HepG2 (cell line): ENCODE results near the gene BMERB1. TPM values are rescaled to one million over a fixed set of nuclear protein-coding genes. Genes with fewer than 3 reads are reported as not detected.

ENCODE experiments used
- ARID2 ChIP-seq: sonication (generic); formaldehyde crosslinking; IDR thresholded peaks from 2 replicates; pipeline ENCODE4 v1.8.1; 2022; ENCODE audit warnings: mild to moderate bottlenecking, missing genetic modification reagents, borderline replicate concordance
- CBX2 ChIP-seq, 2 experiments: fragments of 200-600 bp in 1 of 2; sonication (generic); formaldehyde crosslinking in 1 of 2; IDR thresholded peaks; 2 replicates each; pipeline versions ENCODE4 v1.7.0 to v1.8.1; 2018 to 2022; ENCODE audit warnings: low read depth in 2 of 2, low read length in 1 of 2, mild to moderate bottlenecking in 1 of 2, missing genetic modification reagents in 1 of 2
- ELF3 ChIP-seq: IDR thresholded peaks from 2 replicates; pipeline ENCODE4 v1.6.1; 2016; ENCODE audit warnings: missing genetic modification reagents, missing compliant biosample characterization
- MAZ ChIP-seq, 2 experiments: sonication (generic) in 1 of 2; formaldehyde crosslinking in 1 of 2; IDR thresholded peaks; 2 replicates each; pipeline versions ENCODE4 v1.5.0 to v1.6.1; 2012 to 2020; ENCODE audit warnings: low read depth in 2 of 2, mild to moderate bottlenecking in 2 of 2, borderline replicate concordance in 1 of 2, improper control_type of control experiment in 1 of 2, low read length in 1 of 2, missing genetic modification reagents in 1 of 2, moderate library complexity in 1 of 2
- RFX5 ChIP-seq: IDR thresholded peaks from 2 replicates; pipeline ENCODE4 v1.6.1; 2011; ENCODE audit warnings: low read depth, low read length, improper control_type of control experiment
- SRSF1 ChIP-seq: fragments of 200-400 bp; formaldehyde crosslinking; optimal IDR thresholded peaks from 2 replicates; pipeline ENCODE3; 2017; ENCODE audit warnings: mild to moderate bottlenecking, low read depth, low read length, moderate library complexity
- TOPORS ChIP-seq: sonication (generic); formaldehyde crosslinking; IDR thresholded peaks from 2 replicates; pipeline ENCODE4 v1.8.0; 2023; ENCODE audit warnings: mild to moderate bottlenecking, missing genetic modification reagents
- ZNF382 ChIP-seq: sonication (generic); formaldehyde crosslinking; IDR thresholded peaks from 2 replicates; pipeline ENCODE4 v1.5.0; 2020; ENCODE audit warnings: missing genetic modification reagents, mild to moderate bottlenecking, borderline replicate concordance
- ZNF468 ChIP-seq: sonication (generic); formaldehyde crosslinking; IDR thresholded peaks from 2 replicates; pipeline ENCODE4 v1.8.0; 2022; ENCODE audit warnings: mild to moderate bottlenecking, moderate library complexity, missing genetic modification reagents
- ZNF589 ChIP-seq: sonication (generic); formaldehyde crosslinking; conservative IDR thresholded peaks from 2 replicates; pipeline ENCODE4 v1.8.0; 2022; ENCODE audit warnings: mild to moderate bottlenecking, moderate library complexity, missing genetic modification reagents
- ZNF724P ChIP-seq: sonication (generic); formaldehyde crosslinking; IDR thresholded peaks from 2 replicates; pipeline ENCODE4 v1.8.0; 2022; ENCODE audit warnings: missing genetic modification reagents, borderline replicate concordance
- ZSCAN9 ChIP-seq: IDR thresholded peaks from 2 replicates; pipeline ENCODE4 v1.6.1; 2016; ENCODE audit warnings: borderline replicate concordance
- polyA plus RNA-seq, 8 experiments: library from polyadenylated mRNA; depleted of rRNA in 3 of 8; stranded (reverse) in 7 of 8; unstranded in 1 of 8; fragments of >200 nt; fragmentation: Illumina TruSeq in 4 of 8; extraction: Trizol in 4 of 8; gene quantifications; 2 replicates each; pipeline versions ENCODE4 v1.2.1 to v1.2.3, GENCODE V29; 2011 to 2016; ENCODE audit warnings: low read depth in 4 of 8, missing spikeins in 1 of 8, mixed read lengths in 1 of 8; ENCODE audit not compliant: insufficient read depth in 1 of 8
- total RNA-seq, 5 experiments: library from RNA; depleted of rRNA; stranded (reverse); fragments of >200 nt; fragmentation: Illumina TruSeq; extraction: Trizol; gene quantifications; 2 replicates each; pipeline ENCODE4 v1.2.3, GENCODE V29; 2016; ENCODE audit warnings: low read depth in 1 of 5
- TF ChIP-seq, protein P1 (sequence below): sonication (generic); formaldehyde crosslinking; conservative IDR thresholded peaks from 2 replicates; pipeline ENCODE4 v1.8.1; 2023; ENCODE audit warnings: missing genetic modification reagents
- TF ChIP-seq, protein P2 (sequence below): sonication (generic); formaldehyde crosslinking; IDR thresholded peaks from 2 replicates; pipeline ENCODE4 v1.5.1; 2020; ENCODE audit warnings: mild to moderate bottlenecking, missing genetic modification reagents, borderline replicate concordance
- TF ChIP-seq, protein P3 (sequence below): IDR thresholded peaks from 2 replicates; pipeline ENCODE4 v1.6.1; 2018; ENCODE audit warnings: missing genetic modification reagents, mild to moderate bottlenecking, missing compliant biosample characterization
- TF ChIP-seq, protein P4 (sequence below): sonication (generic); formaldehyde crosslinking; IDR thresholded peaks from 2 replicates; pipeline ENCODE4 v1.5.0; 2020; ENCODE audit warnings: missing genetic modification reagents
- TF ChIP-seq, protein P5 (sequence below): sonication (generic); IDR thresholded peaks from 2 replicates; pipeline ENCODE4 v1.6.1; 2016; ENCODE audit warnings: low read depth, borderline replicate concordance
- TF ChIP-seq, protein P6 (sequence below): sonication (generic); formaldehyde crosslinking; IDR thresholded peaks from 2 replicates; pipeline ENCODE4 v1.5.0; 2020; ENCODE audit warnings: mild to moderate bottlenecking, missing genetic modification reagents, borderline replicate concordance

The BMERB1 gene
- total and polyA plus RNA-seq, 2 of the 13 experiments (the other 11 are each of a cell fraction or from before 2014, with no cell fraction given): 1.4 TPM

DNA sequence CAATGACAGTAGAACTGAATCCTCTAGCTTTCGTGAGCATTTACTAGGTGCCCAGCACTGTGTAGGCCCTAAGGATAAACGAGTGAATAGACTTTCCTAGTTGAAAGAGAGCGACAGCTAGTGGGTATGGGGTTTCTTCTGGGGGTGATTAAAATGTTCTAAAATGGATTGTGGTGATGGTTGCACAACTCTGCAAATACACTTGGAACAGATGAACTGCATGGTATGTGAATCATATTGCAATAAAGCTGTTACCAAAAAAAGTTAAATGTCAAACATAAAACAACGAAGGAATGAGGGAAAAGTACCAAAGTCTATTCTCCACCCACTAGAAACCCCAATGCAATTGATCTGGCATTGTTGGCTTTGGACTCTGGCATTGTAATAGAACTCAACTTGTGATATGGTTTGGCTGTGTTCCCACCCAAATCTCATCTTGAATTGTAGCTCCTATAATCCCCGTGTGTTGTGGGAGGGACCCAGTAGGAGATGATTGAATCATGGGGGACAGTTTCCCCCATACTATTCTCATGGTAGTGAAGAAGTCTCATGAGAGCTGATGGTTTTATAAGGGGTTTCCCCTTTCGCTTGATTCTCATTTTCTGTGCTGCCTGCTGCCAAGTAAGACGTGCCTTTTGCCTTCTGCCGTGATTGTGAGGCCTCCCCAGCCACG, 138.1 kb downstream of the BMERB1 start (continued):
- TF ChIP-seq, protein P1, sequence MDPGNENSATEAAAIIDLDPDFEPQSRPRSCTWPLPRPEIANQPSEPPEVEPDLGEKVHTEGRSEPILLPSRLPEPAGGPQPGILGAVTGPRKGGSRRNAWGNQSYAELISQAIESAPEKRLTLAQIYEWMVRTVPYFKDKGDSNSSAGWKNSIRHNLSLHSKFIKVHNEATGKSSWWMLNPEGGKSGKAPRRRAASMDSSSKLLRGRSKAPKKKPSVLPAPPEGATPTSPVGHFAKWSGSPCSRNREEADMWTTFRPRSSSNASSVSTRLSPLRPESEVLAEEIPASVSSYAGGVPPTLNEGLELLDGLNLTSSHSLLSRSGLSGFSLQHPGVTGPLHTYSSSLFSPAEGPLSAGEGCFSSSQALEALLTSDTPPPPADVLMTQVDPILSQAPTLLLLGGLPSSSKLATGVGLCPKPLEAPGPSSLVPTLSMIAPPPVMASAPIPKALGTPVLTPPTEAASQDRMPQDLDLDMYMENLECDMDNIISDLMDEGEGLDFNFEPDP: no peak
- TF ChIP-seq RFX5: no peak
- TF ChIP-seq CBX2 (IDR thresholded peaks at IDR 0.05; ENCODE audit: low read depth, low read length): no peak
- TF ChIP-seq CBX2 (CRISPR knock-in tag; IDR thresholded peaks at IDR 0.05; ENCODE audit: low read depth): no peak
- TF ChIP-seq ZNF724P (CRISPR knock-in tag): no peak
- no peak for TF ChIP-seq ZNF589 (CRISPR knock-in tag)
- TF ChIP-seq, protein P2, sequence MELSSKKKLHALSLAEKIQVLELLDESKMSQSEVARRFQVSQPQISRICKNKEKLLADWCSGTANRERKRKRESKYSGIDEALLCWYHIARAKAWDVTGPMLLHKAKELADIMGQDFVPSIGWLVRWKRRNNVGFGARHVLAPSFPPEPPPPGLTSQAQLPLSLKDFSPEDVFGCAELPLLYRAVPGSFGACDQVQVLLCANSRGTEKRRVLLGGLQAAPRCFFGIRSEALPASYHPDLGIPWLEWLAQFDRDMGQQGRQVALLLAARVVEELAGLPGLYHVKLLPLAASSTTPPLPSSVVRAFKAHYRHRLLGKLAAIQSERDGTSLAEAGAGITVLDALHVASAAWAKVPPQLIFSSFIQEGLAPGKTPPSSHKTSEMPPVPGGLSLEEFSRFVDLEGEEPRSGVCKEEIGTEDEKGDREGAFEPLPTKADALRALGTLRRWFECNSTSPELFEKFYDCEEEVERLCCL (CRISPR knock-in tag): no peak
- no peak for TF ChIP-seq ARID2 (CRISPR knock-in tag)
- TF ChIP-seq, protein P3, sequence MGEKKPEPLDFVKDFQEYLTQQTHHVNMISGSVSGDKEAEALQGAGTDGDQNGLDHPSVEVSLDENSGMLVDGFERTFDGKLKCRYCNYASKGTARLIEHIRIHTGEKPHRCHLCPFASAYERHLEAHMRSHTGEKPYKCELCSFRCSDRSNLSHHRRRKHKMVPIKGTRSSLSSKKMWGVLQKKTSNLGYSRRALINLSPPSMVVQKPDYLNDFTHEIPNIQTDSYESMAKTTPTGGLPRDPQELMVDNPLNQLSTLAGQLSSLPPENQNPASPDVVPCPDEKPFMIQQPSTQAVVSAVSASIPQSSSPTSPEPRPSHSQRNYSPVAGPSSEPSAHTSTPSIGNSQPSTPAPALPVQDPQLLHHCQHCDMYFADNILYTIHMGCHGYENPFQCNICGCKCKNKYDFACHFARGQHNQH (CRISPR knock-in tag): no peak
- no peak for TF ChIP-seq MAZ (IDR thresholded peaks at IDR 0.05; ENCODE audit: borderline replicate concordance, low read depth, low read length)
- TF ChIP-seq MAZ (CRISPR knock-in tag; IDR thresholded peaks at IDR 0.05; ENCODE audit: low read depth): no peak
- TF ChIP-seq, protein P4, sequence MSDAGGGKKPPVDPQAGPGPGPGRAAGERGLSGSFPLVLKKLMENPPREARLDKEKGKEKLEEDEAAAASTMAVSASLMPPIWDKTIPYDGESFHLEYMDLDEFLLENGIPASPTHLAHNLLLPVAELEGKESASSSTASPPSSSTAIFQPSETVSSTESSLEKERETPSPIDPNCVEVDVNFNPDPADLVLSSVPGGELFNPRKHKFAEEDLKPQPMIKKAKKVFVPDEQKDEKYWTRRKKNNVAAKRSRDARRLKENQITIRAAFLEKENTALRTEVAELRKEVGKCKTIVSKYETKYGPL (CRISPR knock-in tag): no peak
- TF ChIP-seq ZNF382 (CRISPR knock-in tag): no peak
- TF ChIP-seq SRSF1: no peak
- no peak for TF ChIP-seq ELF3 (CRISPR knock-in tag)
- no peak for TF ChIP-seq ZNF468
- no peak for TF ChIP-seq ZSCAN9 (CRISPR knock-in tag)
- no peak for TF ChIP-seq TOPORS (CRISPR knock-in tag)
- TF ChIP-seq, protein P5, sequence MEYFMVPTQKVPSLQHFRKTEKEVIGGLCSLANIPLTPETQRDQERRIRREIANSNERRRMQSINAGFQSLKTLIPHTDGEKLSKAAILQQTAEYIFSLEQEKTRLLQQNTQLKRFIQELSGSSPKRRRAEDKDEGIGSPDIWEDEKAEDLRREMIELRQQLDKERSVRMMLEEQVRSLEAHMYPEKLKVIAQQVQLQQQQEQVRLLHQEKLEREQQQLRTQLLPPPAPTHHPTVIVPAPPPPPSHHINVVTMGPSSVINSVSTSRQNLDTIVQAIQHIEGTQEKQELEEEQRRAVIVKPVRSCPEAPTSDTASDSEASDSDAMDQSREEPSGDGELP: no peak
- TF ChIP-seq, protein P6, sequence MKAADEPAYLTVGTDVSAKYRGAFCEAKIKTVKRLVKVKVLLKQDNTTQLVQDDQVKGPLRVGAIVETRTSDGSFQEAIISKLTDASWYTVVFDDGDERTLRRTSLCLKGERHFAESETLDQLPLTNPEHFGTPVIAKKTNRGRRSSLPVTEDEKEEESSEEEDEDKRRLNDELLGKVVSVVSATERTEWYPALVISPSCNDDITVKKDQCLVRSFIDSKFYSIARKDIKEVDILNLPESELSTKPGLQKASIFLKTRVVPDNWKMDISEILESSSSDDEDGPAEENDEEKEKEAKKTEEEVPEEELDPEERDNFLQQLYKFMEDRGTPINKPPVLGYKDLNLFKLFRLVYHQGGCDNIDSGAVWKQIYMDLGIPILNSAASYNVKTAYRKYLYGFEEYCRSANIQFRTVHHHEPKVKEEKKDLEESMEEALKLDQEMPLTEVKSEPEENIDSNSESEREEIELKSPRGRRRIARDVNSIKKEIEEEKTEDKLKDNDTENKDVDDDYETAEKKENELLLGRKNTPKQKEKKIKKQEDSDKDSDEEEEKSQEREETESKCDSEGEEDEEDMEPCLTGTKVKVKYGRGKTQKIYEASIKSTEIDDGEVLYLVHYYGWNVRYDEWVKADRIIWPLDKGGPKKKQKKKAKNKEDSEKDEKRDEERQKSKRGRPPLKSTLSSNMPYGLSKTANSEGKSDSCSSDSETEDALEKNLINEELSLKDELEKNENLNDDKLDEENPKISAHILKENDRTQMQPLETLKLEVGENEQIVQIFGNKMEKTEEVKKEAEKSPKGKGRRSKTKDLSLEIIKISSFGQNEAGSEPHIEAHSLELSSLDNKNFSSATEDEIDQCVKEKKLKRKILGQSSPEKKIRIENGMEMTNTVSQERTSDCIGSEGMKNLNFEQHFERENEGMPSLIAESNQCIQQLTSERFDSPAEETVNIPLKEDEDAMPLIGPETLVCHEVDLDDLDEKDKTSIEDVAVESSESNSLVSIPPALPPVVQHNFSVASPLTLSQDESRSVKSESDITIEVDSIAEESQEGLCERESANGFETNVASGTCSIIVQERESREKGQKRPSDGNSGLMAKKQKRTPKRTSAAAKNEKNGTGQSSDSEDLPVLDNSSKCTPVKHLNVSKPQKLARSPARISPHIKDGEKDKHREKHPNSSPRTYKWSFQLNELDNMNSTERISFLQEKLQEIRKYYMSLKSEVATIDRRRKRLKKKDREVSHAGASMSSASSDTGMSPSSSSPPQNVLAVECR: no peak
